GM21360 (cell line): ENCODE measurements around the gene ANKRD31.

Source experiments
- ATAC-seq: cut with Tn5 transposase; IDR thresholded peaks from one replicate; pipeline ENCODE4 v1.9.1; 2021; ENCODE audit warnings: mild to moderate bottlenecking, moderate library complexity; ENCODE audit not compliant: unreplicated experiment

Gene ANKRD31

GRCh38 chr5:75043633-75044264 is 192.9 kb downstream of the ANKRD31 start:
- ATAC-seq = no peak

GRCh38 chr5:75042522-75042921 is 194.2 kb downstream of the ANKRD31 start:
- no peak for ATAC-seq

GRCh38 chr5:75040973-75041372 is 195.7 kb downstream of the ANKRD31 start:
- ATAC-seq = no peak

- no peak for ATAC-seq
Measured at GRCh38 chr5:75037106-75037505, 199.6 kb downstream of the ANKRD31 start.

- no peak for ATAC-seq
Measured at GRCh38 chr5:75034137-75034739, 202.4 kb downstream of the ANKRD31 start.

- ATAC-seq = no peak
Measured at GRCh38 chr5:75031366-75031765, 205.3 kb downstream of the ANKRD31 start.

GRCh38 chr5:75028090-75028489 is 208.6 kb downstream of the ANKRD31 start:
- ATAC-seq = no peak

GRCh38 chr5:75023368-75024159 is 213.1 kb downstream of the ANKRD31 start:
- ATAC-seq = no peak

- no peak for ATAC-seq
Measured at GRCh38 chr5:75021800-75022199, 214.9 kb downstream of the ANKRD31 start.

- no peak for ATAC-seq
Measured at GRCh38 chr5:75021219-75021618, 215.5 kb downstream of the ANKRD31 start.

- no peak for ATAC-seq
Measured at GRCh38 chr5:75020016-75020656, 216.5 kb downstream of the ANKRD31 start.

- no peak for ATAC-seq
Measured at GRCh38 chr5:75018805-75019587, 217.7 kb downstream of the ANKRD31 start.
